Activated CD4-positive, alpha-beta T cell treated with anti-CD3 and anti-CD28 coated beads for 24 hours (primary cell): ENCODE results near the gene LIAS.
"Not testable (repeated sequence)": the region's sequence is repeated elsewhere in the genome, so short reads cannot be mapped to it uniquely, and the experiment has no call there.

ENCODE experiments used
- DNase-seq, 2 donors: peaks; one replicate each; pipeline ENCODE4 v3.0.0-alpha.2; 2020; ENCODE audit warnings: low read depth in 2 of 2

LIAS gene

GRCh38 chr4:39452860-39453587, 5.8 kb upstream of the LIAS start:
- DNase-seq: no peak

GRCh38 chr4:39453738-39454137, 5.1 kb upstream of the LIAS start:
- DNase-seq: no peak

GRCh38 chr4:39455486-39455885, 3.4 kb upstream of the LIAS start:
- no peak for DNase-seq

GRCh38 chr4:39456946-39457763, 1.7 kb upstream of the LIAS start:
- no peak for DNase-seq

- not testable (repeated sequence) for DNase-seq
Observed at GRCh38 chr4:39458161-39458504, 723 bp upstream of the LIAS start.

GRCh38 chr4:39464886-39465501, 6.1 kb downstream of the LIAS start:
- DNase-seq: no peak

GRCh38 chr4:39466747-39467146, 7.9 kb downstream of the LIAS start:
- DNase-seq: no peak

- DNase-seq: no peak
Observed at GRCh38 chr4:39467464-39467863, 8.6 kb downstream of the LIAS start.

- no peak for DNase-seq
Observed at GRCh38 chr4:39469429-39470077, 10.7 kb downstream of the LIAS start.

GRCh38 chr4:39470402-39470801, 11.5 kb downstream of the LIAS start:
- no peak for DNase-seq

GRCh38 chr4:39472396-39472795, 13.5 kb downstream of the LIAS start:
- no peak for DNase-seq

GRCh38 chr4:39476187-39476895, 17.5 kb downstream of the LIAS start:
- DNase-seq: no peak

GRCh38 chr4:39480251-39480650, 21.4 kb downstream of the LIAS start:
- DNase-seq: no peak

GRCh38 chr4:39480902-39481695, 22.2 kb downstream of the LIAS start:
- DNase-seq: no peak

- DNase-seq: no peak
Observed at GRCh38 chr4:39484582-39485272, 25.9 kb downstream of the LIAS start.

- no peak for DNase-seq
Observed at GRCh38 chr4:39486221-39486804, 27.5 kb downstream of the LIAS start.

- no peak for DNase-seq
Observed at GRCh38 chr4:39490322-39490721, 31.5 kb downstream of the LIAS start.

- no peak for DNase-seq
Observed at GRCh38 chr4:39494354-39494753, 35.5 kb downstream of the LIAS start.

- DNase-seq: no peak
Observed at GRCh38 chr4:39495446-39496213, 36.8 kb downstream of the LIAS start.
